Progenitor cell of endocrine pancreas (in vitro differentiated cells): ENCODE data around the gene TGM5. TPM values are rescaled to one million over a fixed set of nuclear protein-coding genes. Genes with fewer than 3 reads are reported as not detected.

Source experiments
- total RNA-seq: library from RNA; stranded (reverse); gene quantifications from 2 replicates; pipeline ENCODE4 v1.2.1, GENCODE V29; 2021

The TGM5 gene
- total RNA-seq, 1 donor from 2014 or later: not detected

Other genes starting within 250 kb of the TGM5 start
- gene UBR1, start 160.9 kb downstream of the TGM5 start, total RNA-seq: 38.1 and 39.1 TPM in 2 replicates
- gene TMEM62, start 133.3 kb downstream of the TGM5 start, total RNA-seq: 28.9 and 30.2 TPM in 2 replicates
- 43.2 and 44.1 TPM in 2 replicates for gene CCNDBP1, start 81.5 kb downstream of the TGM5 start, total RNA-seq
- gene EPB42, start 45.9 kb downstream of the TGM5 start, total RNA-seq: not detected in 2 replicates
- not detected in 2 replicates for gene TGM7, start 35.3 kb upstream of the TGM5 start, total RNA-seq
- 11.0 and 11.5 TPM in 2 replicates for gene LCMT2, start 63.6 kb upstream of the TGM5 start, total RNA-seq
- gene ZSCAN29, start 104.1 kb upstream of the TGM5 start, total RNA-seq: 71.2 and 73.8 TPM in 2 replicates
- gene TUBGCP4, start 104.2 kb upstream of the TGM5 start, total RNA-seq: 39.0 and 41.9 TPM in 2 replicates
- 121 and 138 TPM in 2 replicates for gene TP53BP1, start 226.2 kb upstream of the TGM5 start, total RNA-seq